H1 (cell line): Measurements from ENCODE around the gene PLLP. TPM values are rescaled to one million over a fixed set of nuclear protein-coding genes. Genes with fewer than 3 reads are reported as not detected.

Experiments used
- BRCA1 ChIP-seq: IDR thresholded peaks from 2 replicates; pipeline ENCODE4 v1.6.1; 2012; ENCODE audit warnings: low read depth, low read length, improper control_type of control experiment
- POU5F1 ChIP-seq: IDR thresholded peaks from 2 replicates; pipeline ENCODE4 v1.6.1; 2011; ENCODE audit warnings: low read depth, mild to moderate bottlenecking, low read length, moderate library complexity
- polyA plus RNA-seq, 7 experiments: library from polyadenylated mRNA; depleted of rRNA in 3 of 7; stranded (reverse) in 5 of 7; unstranded in 2 of 7; fragments of >200 nt in 5 of 7; fragments of 200-250 nt in 2 of 7; gene quantifications; 1 replicate in 5 of 7; 2 replicates in 1 of 7; 4 replicates in 1 of 7; pipeline versions ENCODE4 v1.2.1 to v1.2.3, GENCODE V29; 2011 to 2013; ENCODE audit warnings: missing spikeins in 2 of 7, mixed read lengths in 2 of 7
- total RNA-seq: library from RNA; stranded (reverse); fragmentation: NEBNext Ultra II Directional; extraction: Animal tissue kit (Norgen Biotek cat#: 25700); gene quantifications from 2 replicates; pipeline ENCODE4 v1.2.1, GENCODE V29; 2021

PLLP gene
- total and polyA plus RNA-seq, 2 of the 8 experiments (the other 6 are each of a cell fraction or from before 2014, with no cell fraction given): 2.9 to 10.6 TPM

DNA sequence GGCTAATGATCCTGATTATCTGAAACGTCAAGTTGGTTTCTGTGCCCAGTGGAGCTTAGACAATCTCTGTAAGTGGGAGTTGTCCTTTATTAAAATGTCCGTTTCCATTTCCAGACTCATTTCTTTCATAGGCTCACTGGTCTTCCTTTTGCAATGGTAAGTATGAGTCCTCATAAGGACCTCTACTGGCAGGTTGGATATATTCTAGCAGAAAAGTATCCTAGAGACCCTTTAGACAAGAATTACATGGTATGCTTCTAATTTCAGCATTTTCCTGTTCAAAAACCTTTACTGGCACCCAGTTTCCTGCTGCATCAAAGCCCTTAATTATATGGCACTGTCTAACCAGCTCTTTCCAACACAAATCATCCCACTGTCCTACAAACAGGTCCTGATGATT is 67.5 kb downstream of the PLLP start (continued):
- TF ChIP-seq BRCA1 (no peak), POU5F1 (no peak)
